HEK293 (cell line): ENCODE results near the gene GPX4.

Source experiments
- BCL11B ChIP-seq: fragments of 450-650 bp; formaldehyde crosslinking; IDR thresholded peaks from 2 replicates; pipeline ENCODE4 v1.5.1; 2016; ENCODE audit warnings: low read depth, missing biosample characterization, missing genetic modification characterization
- CTCF ChIP-seq: fragments of 450-650 bp; formaldehyde crosslinking; IDR thresholded peaks from 2 replicates; pipeline ENCODE4 v1.5.1; 2016; ENCODE audit warnings: missing biosample characterization, missing genetic modification characterization
- REST ChIP-seq: fragments of 450-650 bp; formaldehyde crosslinking; IDR thresholded peaks from 2 replicates; pipeline ENCODE4 v1.5.1; 2016; ENCODE audit warnings: missing biosample characterization, missing genetic modification characterization
- SETDB1 ChIP-seq: IDR thresholded peaks from one replicate; pipeline ENCODE4 v1.6.1; 2017; ENCODE audit warnings: mild to moderate bottlenecking, low read length, moderate library complexity, mixed read lengths; ENCODE audit not compliant: insufficient read length
- ZNF10 ChIP-seq: fragments of 450-650 bp; formaldehyde crosslinking; IDR thresholded peaks from 2 replicates; pipeline ENCODE4 v1.5.1; 2017; ENCODE audit warnings: missing biosample characterization, missing genetic modification characterization
- ZNF26 ChIP-seq: fragments of 450-650 bp; formaldehyde crosslinking; IDR thresholded peaks from 2 replicates; pipeline ENCODE4 v1.5.1; 2016; ENCODE audit warnings: missing biosample characterization, missing genetic modification characterization
- ZNF776 ChIP-seq: fragments of 450-650 bp; formaldehyde crosslinking; IDR thresholded peaks from 2 replicates; pipeline ENCODE4 v1.5.0; 2017; ENCODE audit warnings: missing biosample characterization, missing genetic modification characterization, borderline replicate concordance
- TF ChIP-seq, protein P1 (sequence below): fragments of 450-650 bp; formaldehyde crosslinking; optimal IDR thresholded peaks from 2 replicates; pipeline ENCODE3; 2016; ENCODE audit warnings: missing biosample characterization, mild to moderate bottlenecking, missing genetic modification characterization

GRCh38 chr19:1105873-1106840 is 2.4 kb downstream of the GPX4 start:
- TF ChIP-seq SETDB1 (no peak), CTCF (no peak), ZNF776 (tag by site-specific recombination) (no peak), BCL11B (no peak), ZNF26 (tag by site-specific recombination) (no peak), ZNF10 (tag by site-specific recombination) (no peak), REST (no peak)
- TF ChIP-seq, protein P1, sequence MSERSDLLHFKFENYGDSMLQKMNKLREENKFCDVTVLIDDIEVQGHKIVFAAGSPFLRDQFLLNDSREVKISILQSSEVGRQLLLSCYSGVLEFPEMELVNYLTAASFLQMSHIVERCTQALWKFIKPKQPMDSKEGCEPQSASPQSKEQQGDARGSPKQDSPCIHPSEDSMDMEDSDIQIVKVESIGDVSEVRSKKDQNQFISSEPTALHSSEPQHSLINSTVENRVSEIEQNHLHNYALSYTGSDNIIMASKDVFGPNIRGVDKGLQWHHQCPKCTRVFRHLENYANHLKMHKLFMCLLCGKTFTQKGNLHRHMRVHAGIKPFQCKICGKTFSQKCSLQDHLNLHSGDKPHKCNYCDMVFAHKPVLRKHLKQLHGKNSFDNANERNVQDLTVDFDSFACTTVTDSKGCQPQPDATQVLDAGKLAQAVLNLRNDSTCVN (tag by site-specific recombination): no peak
